ENCODE data around the gene SLC41A3. TPM values are rescaled to one million over a fixed set of nuclear protein-coding genes. Genes with fewer than 3 reads are reported as not detected.

SLC41A3 gene
- total and polyA plus RNA-seq, 2 of the 8 experiments (the other 6 are each of a cell fraction or from before 2014, with no cell fraction given), result 30.2 to 56.4 TPM

DNA sequence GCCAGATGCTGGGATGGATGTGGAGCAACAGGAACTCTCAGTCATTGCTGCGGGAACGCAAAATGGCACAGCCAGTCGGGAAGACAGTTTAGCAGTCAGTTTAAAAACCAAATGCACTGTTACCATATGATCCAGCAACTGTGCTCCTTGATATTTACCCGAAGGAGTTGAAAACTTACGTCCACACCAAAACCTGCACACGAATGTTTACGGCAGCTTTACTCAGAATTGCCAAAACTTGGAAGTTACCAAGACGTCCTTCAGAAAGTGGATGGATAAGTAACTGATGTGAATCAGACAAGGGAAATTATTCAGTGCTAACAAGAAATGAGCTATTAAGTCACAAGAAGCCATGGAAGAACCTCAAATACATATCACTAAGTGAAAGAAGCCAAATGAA lies 36.1 kb upstream of the SLC41A3 start:
- Histone ChIP-seq H3K14ac (ENCODE audit: insufficient read length) (no peak overlapping the region), H3K4me2 (ENCODE audit: insufficient read depth in 1 of 2, low read depth in 2 of 2, low read length in 2 of 2) (no peak overlapping the region), H2BK15ac (ENCODE audit: low read length) (no peak overlapping the region), H2BK120ac (replicated peaks; ENCODE audit: low read depth, low read length) (no peak overlapping the region), H3K23me2 (ENCODE audit: low read depth, low read length) (no peaks in the 10 kb centered on the region), H3K9me3 (ENCODE audit: insufficient read depth in 2 of 2, low read depth in 1 of 2, low read length in 1 of 2) (no peaks in the 10 kb centered on the region; a peak in 1 of 4 replicates), H3K4ac (replicated peaks; ENCODE audit: insufficient read length, low read depth, low read length) (no peak overlapping the region), H3K27ac (ENCODE audit: low read depth, low read length) (no peak overlapping the region), H3K23ac (ENCODE audit: insufficient read length) (no peak overlapping the region), H2BK5ac (ENCODE audit: low read depth, low read length) (no peak overlapping the region), H3K4me1 (replicated peaks in 1 of 4; ENCODE audit: control insufficient read depth in 3 of 4, insufficient read depth in 4 of 4, low read length in 3 of 4) (peaks cover 0 to 9% (median 6%) of the 10 kb centered on the region in 4 experiments; a peak in 5 of 7 replicates), H4K91ac (replicated peaks; ENCODE audit: insufficient read length, low read length) (no peak overlapping the region), H3K79me2 (ENCODE audit: control insufficient read depth in 1 of 2, insufficient read depth in 2 of 2, low read length in 2 of 2) (no peaks in the 10 kb centered on the region), H3K9ac (replicated peaks in 1 of 4; ENCODE audit: extremely low read depth in 1 of 4, low read depth in 3 of 4, low read length in 3 of 4) (no peak overlapping the region), H3K79me1 (ENCODE audit: low read depth, low read length) (no peaks in the 10 kb centered on the region; the same call in 1 of the 2 replicates), H2BK12ac (ENCODE audit: low read depth, low read length) (no peak overlapping the region), H3K4me3 (ENCODE audit: extremely low read depth in 1 of 4, insufficient read depth in 2 of 4, low read depth in 3 of 4, low read length in 4 of 4) (no peak overlapping the region), H3K18ac (ENCODE audit: extremely low read depth, low read length) (no peak overlapping the region), H2BK20ac (ENCODE audit: low read length) (no peak overlapping the region), H4K20me1 (replicated peaks in 1 of 2; ENCODE audit: control insufficient read depth in 1 of 2, insufficient read depth in 2 of 2, low read length in 2 of 2) (no peaks in the 10 kb centered on the region), H2AK5ac (ENCODE audit: low read depth, low read length) (no peak overlapping the region), H3K56ac (replicated peaks; ENCODE audit: insufficient read length, low read depth, low read length) (no peak overlapping the region), H3K36me3 (ENCODE audit: control insufficient read depth in 2 of 4, insufficient read depth in 4 of 4, low read length in 3 of 4) (no peaks in the 10 kb centered on the region), H3K27me3 (replicated peaks in 1 of 4; ENCODE audit: control insufficient read depth in 3 of 4, extremely low read depth in 1 of 4, insufficient read depth in 3 of 4, low read length in 3 of 4) (no peaks in the 10 kb centered on the region), H2AFZ (ENCODE audit: low read length) (no peak overlapping the region), H4K5ac (ENCODE audit: insufficient read length, low read depth, low read length) (no peak overlapping the region), H4K8ac (ENCODE audit: extremely low read depth, insufficient read depth, low read length) (no peak overlapping the region)
- WGBS, 2 experiments (ENCODE audit: extremely low coverage in 1 of 2, insufficient coverage in 1 of 2, insufficient read length in 1 of 2, insufficient replicate concordance in 2 of 2, low coverage in 1 of 2, low lambda C conversion rate in 2 of 2, missing lambda C conversion rate in 1 of 2), result 93% methylated on average over 8 of the region's 8 CpGs; no CpG with 5 or more reads in 1 of the 2 experiments
- CTCF ChIA-PET (ENCODE audit: partially characterized antibody), result interaction anchor here (0.9 to 4.8 kb wide), 4 partner anchors 12 to 342 kb away, joined by 3 to 36 read pairs (median 4); no protein-coding TSS in a partner anchor
- DNase-seq (ENCODE audit: low read depth in 1 of 2, low spot score in 2 of 2) (peak in 1 of 2 experiments; percentile 14), FAIRE-seq (no peak)
- POLR2A ChIA-PET (ENCODE audit: partially characterized antibody), result no interaction called here
- no peak for TF ChIP-seq BRCA1 (IDR thresholded peaks at IDR 0.05; ENCODE audit: low read depth, low read length)
- no peak for TF ChIP-seq BCL11A (IDR thresholded peaks at IDR 0.05; ENCODE audit: low read depth in 2 of 2, low read length in 2 of 2)
